Astrocyte (in vitro differentiated cells and primary cell): ENCODE measurements around the gene SHROOM3.

ENCODE experiments used
- CTCF ChIP-seq: IDR thresholded peaks from 2 replicates; pipeline ENCODE4 v1.5.1; 2011; ENCODE audit warnings: low read depth, mild to moderate bottlenecking, inconsistent platforms, low read length, moderate library complexity; ENCODE audit not compliant: insufficient read depth
- EZH2 ChIP-seq: IDR thresholded peaks from 2 replicates; pipeline ENCODE4 v1.6.1; 2012; ENCODE audit warnings: mild to moderate bottlenecking, low read length, inconsistent platforms; ENCODE audit not compliant: insufficient read depth

- TF ChIP-seq CTCF (no peak), EZH2 (no peak)
Measured at GRCh38 chr4:76518241-76518640, 83.2 kb downstream of the SHROOM3 start.
